ENCODE measurements around the gene NPAT.
"Not testable (repeated sequence)": the region's sequence is repeated elsewhere in the genome, so short reads cannot be mapped to it uniquely, and the experiment has no call there.

The NPAT gene

DNA sequence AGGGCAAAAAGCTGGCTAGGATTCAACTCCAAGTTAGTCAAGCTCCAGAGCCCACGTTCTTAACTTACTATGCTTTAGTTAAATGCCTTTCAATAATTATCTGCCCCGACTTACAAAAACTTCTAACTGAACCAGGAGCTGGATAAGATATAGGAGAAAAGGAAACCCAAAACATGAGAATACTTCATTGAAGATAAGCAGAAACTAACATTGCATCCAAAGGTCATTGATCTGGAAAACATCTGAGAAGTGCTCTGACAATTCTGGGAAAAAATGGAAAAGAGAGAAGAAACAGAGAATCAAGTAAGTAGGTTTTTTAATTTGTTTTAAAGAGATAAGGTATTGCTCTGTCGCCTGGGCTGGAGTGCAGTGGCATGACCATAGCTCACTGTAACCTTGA, 73.9 kb downstream of the NPAT start:
- H3K4me3 Mint-ChIP-seq = no peak overlapping the region
- H3K36me3 Mint-ChIP-seq (ENCODE audit: low read depth) = peaks cover 58% of the 10 kb centered on the region
- no peak overlapping the region for H3K27ac Mint-ChIP-seq
- H3K27me3 Mint-ChIP-seq (ENCODE audit: low read depth) = no peaks in the 10 kb centered on the region
- H3K4me1 Mint-ChIP-seq (ENCODE audit: low read depth) = peaks cover 15% of the 10 kb centered on the region
- no peaks in the 10 kb centered on the region for H3K9me3 Mint-ChIP-seq

DNA sequence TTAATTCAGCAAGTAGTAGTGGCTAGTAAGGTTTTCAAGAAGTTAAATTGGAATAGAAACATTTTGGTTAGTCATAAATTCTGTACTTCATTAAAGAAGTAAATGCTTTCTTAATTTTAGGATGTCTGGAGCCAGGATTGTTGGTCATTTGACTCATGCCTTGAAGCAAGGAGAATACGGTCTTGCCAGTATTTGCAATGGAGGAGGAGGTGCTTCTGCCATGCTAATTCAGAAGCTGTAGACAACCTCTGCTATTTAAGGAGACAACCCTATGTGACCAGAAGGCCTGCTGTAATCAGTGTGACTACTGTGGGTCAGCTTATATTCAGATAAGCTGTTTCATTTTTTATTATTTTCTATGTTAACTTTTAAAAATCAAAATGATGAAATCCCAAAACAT, 75.3 kb downstream of the NPAT start:
- no peaks in the 10 kb centered on the region for H3K9me3 Mint-ChIP-seq
- peaks cover 15% of the 10 kb centered on the region for H3K4me1 Mint-ChIP-seq (ENCODE audit: low read depth)
- H3K27ac Mint-ChIP-seq = no peak overlapping the region
- H3K27me3 Mint-ChIP-seq (ENCODE audit: low read depth) = no peaks in the 10 kb centered on the region
- peaks cover 61% of the 10 kb centered on the region for H3K36me3 Mint-ChIP-seq (ENCODE audit: low read depth)
- H3K4me3 Mint-ChIP-seq = no peak overlapping the region

DNA sequence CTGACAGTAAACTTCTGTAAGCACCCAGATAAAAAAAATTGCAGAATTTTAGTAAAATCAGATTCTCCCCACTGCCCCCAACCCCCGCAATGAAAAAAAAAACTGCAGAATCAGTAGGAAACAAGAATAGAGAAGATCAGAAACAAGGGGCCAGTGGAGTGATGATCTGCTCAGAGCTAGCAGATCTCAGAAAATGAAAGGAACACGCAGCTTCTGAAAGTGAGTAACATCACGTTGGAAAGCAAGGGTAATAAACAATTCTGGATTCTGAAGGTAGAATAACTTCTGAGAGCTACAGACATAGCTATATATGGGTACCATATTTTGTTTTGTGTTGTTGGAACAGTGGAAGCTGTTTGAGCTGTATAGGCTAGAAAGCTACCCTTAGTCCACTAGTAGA, 77.8 kb downstream of the NPAT start:
- peaks cover 15% of the 10 kb centered on the region for H3K4me1 Mint-ChIP-seq (ENCODE audit: low read depth)
- no peaks in the 10 kb centered on the region for H3K9me3 Mint-ChIP-seq
- H3K27ac Mint-ChIP-seq = no peak overlapping the region
- H3K27me3 Mint-ChIP-seq (ENCODE audit: low read depth) = no peaks in the 10 kb centered on the region
- no peak overlapping the region for H3K4me3 Mint-ChIP-seq
- peaks cover 67% of the 10 kb centered on the region for H3K36me3 Mint-ChIP-seq (ENCODE audit: low read depth)

DNA sequence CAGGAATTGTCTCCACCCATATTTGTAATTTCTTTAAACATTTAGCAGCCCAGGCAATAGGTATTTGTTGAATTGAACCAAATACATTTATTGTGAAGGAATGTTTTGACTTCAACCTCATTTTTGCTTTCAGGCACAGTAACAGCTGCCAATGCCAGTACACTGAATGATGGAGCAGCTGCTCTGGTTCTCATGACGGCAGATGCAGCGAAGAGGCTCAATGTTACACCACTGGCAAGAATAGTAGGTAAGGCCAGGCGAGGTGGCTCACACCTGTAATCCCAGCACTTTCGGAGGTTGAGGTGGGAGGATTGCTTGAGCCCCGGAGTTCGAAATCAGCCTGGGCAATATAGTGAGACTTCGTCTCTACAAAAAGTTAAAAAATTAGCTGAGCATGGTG, 80.1 kb downstream of the NPAT start:
- no peaks in the 10 kb centered on the region for H3K9me3 Mint-ChIP-seq
- no peak overlapping the region for H3K27ac Mint-ChIP-seq
- H3K36me3 Mint-ChIP-seq (ENCODE audit: low read depth) = peaks cover 59% of the 10 kb centered on the region
- H3K27me3 Mint-ChIP-seq (ENCODE audit: low read depth) = no peaks in the 10 kb centered on the region
- no peak overlapping the region for H3K4me3 Mint-ChIP-seq
- H3K4me1 Mint-ChIP-seq (ENCODE audit: low read depth) = peaks cover 15% of the 10 kb centered on the region

DNA sequence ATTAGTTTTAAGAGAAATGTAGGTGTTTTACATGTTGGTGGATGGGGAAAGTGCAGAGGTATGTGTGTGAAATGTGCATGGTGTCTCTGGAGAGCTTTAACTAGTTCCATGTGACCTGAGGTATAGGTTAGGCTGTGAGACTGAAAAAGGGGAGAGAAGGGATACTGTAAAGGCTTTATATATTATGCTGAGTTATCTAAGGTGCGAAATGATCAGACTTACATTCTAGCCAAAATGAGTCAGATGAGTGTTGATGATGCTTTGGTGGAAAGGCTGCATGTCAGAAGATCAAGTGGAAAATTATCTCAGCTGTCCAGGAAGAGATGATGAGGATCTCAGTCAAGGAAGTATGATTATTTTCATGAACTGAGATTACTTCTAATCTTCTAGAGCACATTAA, 85.2 kb downstream of the NPAT start:
- Mint-ChIP-seq H3K27ac (peak overlapping the region; percentile 42), H3K4me3 (no peak overlapping the region), H3K36me3 (ENCODE audit: low read depth) (peaks cover 41% of the 10 kb centered on the region), H3K4me1 (ENCODE audit: low read depth) (peaks cover 9% of the 10 kb centered on the region), H3K27me3 (ENCODE audit: low read depth) (no peaks in the 10 kb centered on the region), H3K9me3 (no peaks in the 10 kb centered on the region)

DNA sequence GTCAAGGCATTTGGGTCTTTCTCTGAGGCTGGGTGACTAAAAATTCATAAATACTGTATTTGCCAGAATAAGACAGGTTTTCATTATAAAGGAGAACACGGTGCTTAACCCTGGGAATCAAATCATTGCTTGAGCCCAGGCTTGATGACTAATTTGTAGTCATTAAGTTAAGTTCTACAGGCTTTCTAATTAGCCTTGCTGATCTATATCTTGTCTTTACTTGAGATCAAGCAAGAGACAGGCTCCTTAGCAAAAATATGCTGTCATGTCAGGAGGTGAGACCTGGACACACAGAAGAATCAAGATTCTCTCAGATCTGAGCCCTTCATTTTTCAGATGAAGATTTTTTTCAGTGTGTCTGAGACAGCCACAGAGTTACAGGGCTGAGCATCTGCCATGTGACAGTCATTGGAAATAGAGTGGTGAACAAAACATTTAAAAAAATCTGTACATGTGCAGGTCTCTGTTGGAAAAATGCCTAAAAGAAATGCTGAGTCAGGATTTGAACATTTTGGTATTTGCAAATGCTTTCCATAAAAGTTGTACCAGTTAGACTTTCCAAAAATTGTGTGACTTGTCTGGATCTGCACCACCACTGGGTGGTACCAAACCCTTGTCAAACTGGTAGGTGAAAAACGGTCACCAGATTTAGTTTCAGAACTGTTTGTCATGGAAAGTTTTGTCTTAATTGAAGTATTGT, 86.4 kb downstream of the NPAT start:
- Mint-ChIP-seq H3K36me3 (ENCODE audit: low read depth) (peaks cover 33% of the 10 kb centered on the region), H3K9me3 (no peaks in the 10 kb centered on the region), H3K4me1 (ENCODE audit: low read depth) (peaks cover 11% of the 10 kb centered on the region), H3K27me3 (ENCODE audit: low read depth) (no peaks in the 10 kb centered on the region), H3K27ac (peak overlapping the region; percentile 18), H3K4me3 (no peak overlapping the region)

DNA sequence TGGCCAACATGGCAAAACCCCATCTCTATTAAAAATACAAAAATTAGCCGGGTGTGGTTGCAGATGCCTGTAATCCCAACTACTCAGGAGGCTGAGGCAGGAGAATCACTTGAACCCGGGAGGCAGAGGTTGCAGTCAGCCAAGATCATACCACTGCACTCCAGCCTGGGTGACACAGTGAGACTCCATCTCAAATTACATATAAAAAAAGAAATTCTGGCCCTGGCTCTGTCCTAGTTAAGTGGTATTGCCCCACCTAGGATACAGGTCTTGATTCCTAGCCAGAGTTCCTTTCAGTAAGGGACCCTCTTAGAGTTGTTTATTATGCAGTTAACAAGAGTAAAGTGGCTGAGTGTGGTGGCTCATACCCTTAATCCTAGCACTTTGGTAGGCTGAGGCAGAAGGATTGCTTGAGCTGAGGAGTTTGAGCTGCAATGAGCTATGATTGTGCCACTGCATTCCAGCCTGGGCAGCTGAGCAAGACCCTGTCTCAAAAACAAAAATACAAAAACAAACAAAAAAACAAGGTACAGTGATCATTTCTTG, 89.4 kb downstream of the NPAT start:
- not testable (repeated sequence) for H3K4me3 Mint-ChIP-seq; H3K27me3 Mint-ChIP-seq (ENCODE audit: low read depth); H3K27ac Mint-ChIP-seq; H3K9me3 Mint-ChIP-seq
- Mint-ChIP-seq H3K4me1 (ENCODE audit: low read depth) (peaks cover 11% of the 10 kb centered on the region), H3K36me3 (ENCODE audit: low read depth) (peaks cover 27% of the 10 kb centered on the region)

DNA sequence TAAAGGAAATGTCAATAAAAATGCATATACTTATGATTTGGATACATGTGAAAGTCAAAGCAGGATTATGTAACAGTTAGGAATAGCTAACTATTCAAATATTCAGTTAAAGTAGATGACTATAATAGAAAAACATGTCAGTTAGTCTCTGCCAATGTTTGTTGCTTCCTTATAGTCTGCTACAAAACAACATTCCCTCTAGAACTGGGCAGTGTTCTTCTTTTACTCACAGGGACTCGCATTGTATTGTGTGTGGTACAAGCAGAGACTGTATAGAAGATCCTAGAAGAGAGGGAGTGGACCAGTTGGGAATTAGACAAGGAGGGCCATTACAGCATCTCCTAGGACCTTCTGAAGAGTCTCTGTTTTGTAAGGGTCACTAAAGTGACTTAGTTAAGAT, 90.4 kb downstream of the NPAT start:
- Mint-ChIP-seq H3K27me3 (ENCODE audit: low read depth) (no peaks in the 10 kb centered on the region), H3K4me3 (no peak overlapping the region), H3K27ac (no peak overlapping the region), H3K36me3 (ENCODE audit: low read depth) (peaks cover 26% of the 10 kb centered on the region), H3K9me3 (no peaks in the 10 kb centered on the region), H3K4me1 (ENCODE audit: low read depth) (peaks cover 8% of the 10 kb centered on the region)

DNA sequence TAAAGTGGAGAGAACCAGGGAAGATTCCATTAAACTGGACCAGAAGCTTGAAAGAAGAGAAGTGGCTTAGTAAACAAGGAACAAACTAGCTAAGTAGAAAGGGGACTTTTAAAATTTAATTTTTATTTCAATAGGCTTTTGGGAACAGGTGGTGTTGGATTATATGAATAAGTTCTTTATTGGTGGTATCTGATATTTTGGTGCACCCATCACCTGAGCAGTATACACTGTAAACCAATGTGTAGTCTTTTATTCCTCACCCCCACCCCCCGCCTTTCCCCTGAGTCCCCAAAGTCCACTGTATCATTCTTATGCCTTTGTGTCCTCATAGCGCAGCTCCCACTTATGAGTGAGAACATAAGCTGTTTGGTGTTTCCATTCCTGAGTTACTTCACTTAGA, 93.7 kb downstream of the NPAT start:
- Mint-ChIP-seq H3K9me3 (no peaks in the 10 kb centered on the region), H3K27me3 (ENCODE audit: low read depth) (no peaks in the 10 kb centered on the region), H3K36me3 (ENCODE audit: low read depth) (peaks cover 27% of the 10 kb centered on the region), H3K4me1 (ENCODE audit: low read depth) (peaks cover 22% of the 10 kb centered on the region), H3K4me3 (no peak overlapping the region), H3K27ac (no peak overlapping the region)

DNA sequence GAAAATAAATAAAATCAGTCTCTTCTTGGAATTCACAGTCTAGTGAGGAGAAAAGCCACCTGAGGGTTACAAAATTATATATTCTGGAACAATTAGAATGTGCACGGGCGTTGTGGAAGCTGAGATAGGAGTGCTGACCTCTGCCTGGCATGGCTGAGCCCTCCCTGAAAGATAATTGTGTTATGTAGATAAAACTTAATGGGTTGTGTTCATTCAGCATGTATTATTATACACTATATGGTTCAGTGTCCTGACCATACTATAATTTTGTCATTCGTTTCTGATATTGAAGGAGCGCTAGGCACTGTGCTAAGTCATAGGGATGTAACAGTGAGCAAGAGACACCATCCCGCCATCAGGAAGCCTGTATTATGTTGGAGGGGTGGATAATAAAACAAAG, 97.3 kb downstream of the NPAT start:
- Mint-ChIP-seq H3K27ac (peak overlapping the region; percentile 43), H3K36me3 (ENCODE audit: low read depth) (peaks cover 21% of the 10 kb centered on the region), H3K9me3 (no peaks in the 10 kb centered on the region), H3K27me3 (ENCODE audit: low read depth) (no peaks in the 10 kb centered on the region), H3K4me1 (ENCODE audit: low read depth) (peaks cover 35% of the 10 kb centered on the region), H3K4me3 (no peak overlapping the region)

DNA sequence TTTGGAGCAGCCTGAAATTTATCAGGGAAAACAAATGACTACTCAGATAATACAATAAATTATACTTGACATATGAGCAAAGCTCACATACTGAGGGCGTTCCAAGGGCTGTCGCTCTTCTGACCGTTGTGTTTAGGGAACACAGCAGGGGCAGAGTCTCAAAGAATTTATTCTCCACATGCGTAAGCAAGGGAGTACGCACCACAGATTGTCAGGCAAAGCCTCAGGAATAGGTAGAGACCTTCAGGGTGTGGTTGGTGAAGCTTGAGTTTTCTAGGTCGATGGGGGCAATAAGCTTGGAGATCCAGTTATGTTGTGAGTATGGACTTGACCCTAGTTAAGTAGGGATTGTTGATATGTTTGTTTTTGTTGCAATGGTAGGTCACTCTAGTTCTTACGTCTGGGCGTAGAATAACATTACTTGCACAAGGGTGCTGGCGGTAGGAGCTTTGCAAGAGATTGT, 100.2 kb downstream of the NPAT start:
- Mint-ChIP-seq H3K27me3 (ENCODE audit: low read depth) (no peaks in the 10 kb centered on the region), H3K36me3 (ENCODE audit: low read depth) (peaks cover 13% of the 10 kb centered on the region), H3K4me3 (peak overlapping the region; percentile 97), H3K27ac (peak overlapping the region; percentile 18), H3K4me1 (ENCODE audit: low read depth) (peaks cover 35% of the 10 kb centered on the region), H3K9me3 (no peaks in the 10 kb centered on the region)

GRCh38 chr11:108121274-108122155, 100.9 kb downstream of the NPAT start, which contains the start of gene ACAT1:
Gene ACAT1, plus strand, starts transcription at chr11:108121567. Its CDS starts 40 bp downstream, at chr11:108121607.
- Mint-ChIP-seq H3K9me3 (no peaks in the 10 kb centered on the region), H3K4me1 (ENCODE audit: low read depth) (peaks cover 35% of the 10 kb centered on the region), H3K36me3 (ENCODE audit: low read depth) (peaks cover 12% of the 10 kb centered on the region), H3K27me3 (ENCODE audit: low read depth) (no peaks in the 10 kb centered on the region), H3K4me3 (peak within 1 kb of the TSS; percentile 97), H3K27ac (peak within 1 kb of the TSS; percentile 64)

GRCh38 chr11:108120936-108121273, 101.5 kb downstream of the NPAT start:
- Mint-ChIP-seq H3K4me1 (ENCODE audit: low read depth) (peaks cover 33% of the 10 kb centered on the region), H3K4me3 (peak overlapping the region; percentile 97), H3K27ac (peak overlapping the region; percentile 50)
- not testable (repeated sequence) for H3K27me3 Mint-ChIP-seq (ENCODE audit: low read depth); H3K9me3 Mint-ChIP-seq; H3K36me3 Mint-ChIP-seq (ENCODE audit: low read depth)

- Mint-ChIP-seq H3K4me3 (no peak overlapping the region), H3K27ac (no peak overlapping the region), H3K27me3 (ENCODE audit: low read depth) (no peaks in the 10 kb centered on the region), H3K36me3 (ENCODE audit: low read depth) (no peaks in the 10 kb centered on the region), H3K9me3 (no peaks in the 10 kb centered on the region), H3K4me1 (ENCODE audit: low read depth) (peaks cover 11% of the 10 kb centered on the region)
Measured at GRCh38 chr11:108117746-108118371, 104.6 kb downstream of the NPAT start.

Measured in T-helper 1 cell treated with Interleukin-12 subunit alpha and Interleukin-12 subunit beta and Interleukin-4 antibody, amounts not matched to agents 30 μg/mL and 1 μg/mL, for 36 hours (primary cell).